Ishikawa (cell line): ENCODE results near the gene TEAD4.

Source experiments
- CEBPB ChIP-seq: IDR thresholded peaks from 2 replicates; pipeline ENCODE4 v1.6.1; 2012
- CREB1 ChIP-seq: IDR thresholded peaks from 2 replicates; pipeline ENCODE4 v1.6.1; 2012; ENCODE audit warnings: low read depth
- EGR1 ChIP-seq: IDR thresholded peaks from 2 replicates; pipeline ENCODE4 v1.6.1; 2012
- EP300 ChIP-seq: IDR thresholded peaks from 2 replicates; pipeline ENCODE4 v1.6.1; 2012; ENCODE audit warnings: borderline replicate concordance
- FOXM1 ChIP-seq: IDR thresholded peaks from 2 replicates; pipeline ENCODE4 v1.6.1; 2012; ENCODE audit warnings: low read depth, borderline replicate concordance
- NFIC ChIP-seq: IDR thresholded peaks from 2 replicates; pipeline ENCODE4 v1.6.1; 2012
- RAD21 ChIP-seq: IDR thresholded peaks from 2 replicates; pipeline ENCODE4 v1.6.1; 2012; ENCODE audit warnings: low read depth
- TAF1 ChIP-seq: IDR thresholded peaks from 2 replicates; pipeline ENCODE4 v1.6.1; 2012; ENCODE audit warnings: low read depth, mild to moderate bottlenecking
- TCF12 ChIP-seq: IDR thresholded peaks from 2 replicates; pipeline ENCODE4 v1.6.1; 2012; ENCODE audit warnings: low read depth
- TEAD4 ChIP-seq: IDR thresholded peaks from 2 replicates; pipeline ENCODE4 v1.6.1; 2012
- YY1 ChIP-seq: IDR thresholded peaks from 2 replicates; pipeline ENCODE4 v1.6.1; 2012; ENCODE audit warnings: low read depth
- ZBTB7A ChIP-seq: IDR thresholded peaks from 2 replicates; pipeline ENCODE4 v1.6.1; 2012; ENCODE audit warnings: low read depth
- TF ChIP-seq, protein P1 (sequence below): IDR thresholded peaks from 2 replicates; pipeline ENCODE4 v1.6.1; 2012
- TF ChIP-seq, protein P2 (sequence below): IDR thresholded peaks from 2 replicates; pipeline ENCODE4 v1.6.1; 2012
- TF ChIP-seq, protein P3 (sequence below): IDR thresholded peaks from 2 replicates; pipeline ENCODE4 v1.6.1; 2012; ENCODE audit warnings: low read depth, mild to moderate bottlenecking

Gene TEAD4

DNA sequence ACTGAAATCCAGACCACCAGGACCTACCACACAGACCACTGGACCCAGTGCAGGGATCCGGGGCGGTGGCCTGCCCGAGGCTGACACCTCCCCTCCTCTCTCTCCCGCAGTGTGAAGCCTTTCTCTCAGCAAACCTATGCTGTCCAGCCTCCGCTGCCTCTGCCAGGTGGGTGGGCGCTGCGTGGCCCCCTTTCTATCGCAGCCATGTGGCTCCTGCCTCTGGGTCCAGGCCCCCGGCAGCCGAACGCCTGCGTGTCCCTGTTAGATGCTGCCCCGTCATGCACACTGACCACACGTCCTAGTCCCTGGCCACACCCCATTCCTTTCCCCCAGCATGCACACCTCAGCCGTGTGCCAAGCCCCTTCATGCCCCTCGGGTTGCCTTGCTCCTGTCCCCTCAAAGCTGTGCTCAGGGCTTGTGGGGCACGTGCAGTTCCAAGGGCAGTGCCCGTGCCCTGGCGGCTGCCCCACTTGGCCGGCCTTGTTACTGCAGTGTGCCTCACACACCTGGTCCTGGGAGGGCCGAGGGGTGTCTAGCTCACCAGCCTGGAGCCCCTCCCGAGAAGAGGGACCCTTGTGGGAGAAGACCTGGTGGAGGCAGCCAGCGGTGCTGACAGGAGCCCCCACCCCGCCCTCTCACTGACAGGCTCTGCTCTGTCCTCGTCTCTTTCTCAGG, 59.9 kb downstream of the TEAD4 start:
- TF ChIP-seq YY1 (no peak), FOXM1 (no peak), EGR1 (no peak), EP300 (no peak), ZBTB7A (no peak), TAF1 (no peak), CREB1 (no peak), TCF12 (no peak), CEBPB (no peak), NFIC (no peak), TEAD4 (no peak), RAD21 (no peak)
- TF ChIP-seq, protein P1, sequence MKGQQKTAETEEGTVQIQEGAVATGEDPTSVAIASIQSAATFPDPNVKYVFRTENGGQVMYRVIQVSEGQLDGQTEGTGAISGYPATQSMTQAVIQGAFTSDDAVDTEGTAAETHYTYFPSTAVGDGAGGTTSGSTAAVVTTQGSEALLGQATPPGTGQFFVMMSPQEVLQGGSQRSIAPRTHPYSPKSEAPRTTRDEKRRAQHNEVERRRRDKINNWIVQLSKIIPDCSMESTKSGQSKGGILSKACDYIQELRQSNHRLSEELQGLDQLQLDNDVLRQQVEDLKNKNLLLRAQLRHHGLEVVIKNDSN, result no peak
- TF ChIP-seq, protein P2, sequence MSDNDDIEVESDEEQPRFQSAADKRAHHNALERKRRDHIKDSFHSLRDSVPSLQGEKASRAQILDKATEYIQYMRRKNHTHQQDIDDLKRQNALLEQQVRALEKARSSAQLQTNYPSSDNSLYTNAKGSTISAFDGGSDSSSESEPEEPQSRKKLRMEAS, result no peak
- TF ChIP-seq, protein P3, sequence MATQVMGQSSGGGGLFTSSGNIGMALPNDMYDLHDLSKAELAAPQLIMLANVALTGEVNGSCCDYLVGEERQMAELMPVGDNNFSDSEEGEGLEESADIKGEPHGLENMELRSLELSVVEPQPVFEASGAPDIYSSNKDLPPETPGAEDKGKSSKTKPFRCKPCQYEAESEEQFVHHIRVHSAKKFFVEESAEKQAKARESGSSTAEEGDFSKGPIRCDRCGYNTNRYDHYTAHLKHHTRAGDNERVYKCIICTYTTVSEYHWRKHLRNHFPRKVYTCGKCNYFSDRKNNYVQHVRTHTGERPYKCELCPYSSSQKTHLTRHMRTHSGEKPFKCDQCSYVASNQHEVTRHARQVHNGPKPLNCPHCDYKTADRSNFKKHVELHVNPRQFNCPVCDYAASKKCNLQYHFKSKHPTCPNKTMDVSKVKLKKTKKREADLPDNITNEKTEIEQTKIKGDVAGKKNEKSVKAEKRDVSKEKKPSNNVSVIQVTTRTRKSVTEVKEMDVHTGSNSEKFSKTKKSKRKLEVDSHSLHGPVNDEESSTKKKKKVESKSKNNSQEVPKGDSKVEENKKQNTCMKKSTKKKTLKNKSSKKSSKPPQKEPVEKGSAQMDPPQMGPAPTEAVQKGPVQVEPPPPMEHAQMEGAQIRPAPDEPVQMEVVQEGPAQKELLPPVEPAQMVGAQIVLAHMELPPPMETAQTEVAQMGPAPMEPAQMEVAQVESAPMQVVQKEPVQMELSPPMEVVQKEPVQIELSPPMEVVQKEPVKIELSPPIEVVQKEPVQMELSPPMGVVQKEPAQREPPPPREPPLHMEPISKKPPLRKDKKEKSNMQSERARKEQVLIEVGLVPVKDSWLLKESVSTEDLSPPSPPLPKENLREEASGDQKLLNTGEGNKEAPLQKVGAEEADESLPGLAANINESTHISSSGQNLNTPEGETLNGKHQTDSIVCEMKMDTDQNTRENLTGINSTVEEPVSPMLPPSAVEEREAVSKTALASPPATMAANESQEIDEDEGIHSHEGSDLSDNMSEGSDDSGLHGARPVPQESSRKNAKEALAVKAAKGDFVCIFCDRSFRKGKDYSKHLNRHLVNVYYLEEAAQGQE, result no peak

- no peak for TF ChIP-seq RAD21
- TF ChIP-seq, protein P1, result no peak
- TF ChIP-seq NFIC, result no peak
- TF ChIP-seq TCF12, result no peak
- TF ChIP-seq CREB1, result no peak
- TF ChIP-seq CEBPB, result no peak
- no peak for TF ChIP-seq TAF1
- no peak for TF ChIP-seq ZBTB7A
- TF ChIP-seq, protein P3, result no peak
- TF ChIP-seq YY1, result no peak
- TF ChIP-seq EGR1, result no peak
- no peak for TF ChIP-seq TEAD4
- TF ChIP-seq, protein P2, result no peak
- TF ChIP-seq EP300, result no peak
- no peak for TF ChIP-seq FOXM1
Observed at GRCh38 chr12:3020399-3020798, 61.2 kb downstream of the TEAD4 start.

DNA sequence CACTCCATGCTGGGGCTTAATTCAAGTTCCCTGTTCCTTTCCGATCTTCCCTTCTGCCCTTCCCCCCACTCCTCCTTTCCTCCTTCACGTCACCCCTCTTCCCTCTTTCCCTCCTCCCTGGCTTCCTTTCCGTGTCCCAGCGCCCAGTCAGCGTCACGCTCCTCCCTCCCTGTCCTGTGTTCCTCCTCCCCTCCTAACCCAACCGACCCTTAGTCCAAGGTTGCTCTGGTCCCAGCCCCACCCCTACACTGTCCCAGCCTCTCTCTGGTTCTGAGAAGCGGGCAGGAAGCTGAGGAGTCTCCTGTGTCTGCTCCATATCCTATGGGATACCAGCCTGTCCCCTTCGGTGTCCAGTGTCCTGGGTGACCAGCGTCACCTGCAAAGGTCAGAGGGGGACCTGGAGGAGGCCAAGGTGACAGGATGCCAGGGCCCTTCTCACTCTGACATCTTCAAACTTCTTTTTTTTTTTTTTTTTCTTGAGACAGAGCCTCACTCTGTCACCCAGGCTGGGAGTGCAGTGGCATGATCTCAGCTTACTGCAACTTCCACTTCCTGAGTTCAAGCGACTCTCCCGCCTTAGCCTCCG, 61.7 kb downstream of the TEAD4 start:
- TF ChIP-seq NFIC (no peak), YY1 (no peak), CREB1 (no peak), TCF12 (no peak), EP300 (no peak), TAF1 (no peak), CEBPB (no peak), EGR1 (no peak), TEAD4 (no peak), ZBTB7A (no peak), FOXM1 (no peak), RAD21 (no peak)
- TF ChIP-seq, protein P2, result no peak
- TF ChIP-seq, protein P3, result no peak
- TF ChIP-seq, protein P1, result no peak
